Ovary (tissue), 9 donors: ENCODE results near the gene RNF123. TPM values are rescaled to one million over a fixed set of nuclear protein-coding genes. Genes with fewer than 3 reads are reported as not detected.
A peak's percentile ranks its signal among the peaks of the same experiment; 100 is the strongest.

ENCODE experiments used
- DNase-seq, 5 donors: peaks; one replicate each; pipeline ENCODE4 v3.0.0-alpha.2; 2019 to 2020
- H3K27ac ChIP-seq, 2 donors: fragments of 200-600 bp; one replicate each; pipeline versions ENCODE4 v1.5.1 to v1.8.0; 2019 to 2022
- H3K27me3 ChIP-seq: fragments of 200-600 bp; one replicate; pipeline ENCODE4 v1.8.0; 2022
- H3K36me3 ChIP-seq: fragments of 200-600 bp; sonication (generic); one replicate; pipeline ENCODE4 v1.5.1; 2019
- H3K4me1 ChIP-seq: one replicate; pipeline ENCODE4 v1.8.1; 2013; ENCODE audit warnings: mild to moderate bottlenecking, moderate library complexity; ENCODE audit not compliant: insufficient read depth
- H3K4me3 ChIP-seq: fragments of 200-600 bp; sonication (generic); one replicate; pipeline ENCODE4 v1.5.1; 2017
- H3K9me3 ChIP-seq, 2 donors: fragments of 200-600 bp in 1 of 2; sonication (generic) in 1 of 2; one replicate each; pipeline versions ENCODE4 v1.5.1 to v1.8.1; 2013 to 2019; ENCODE audit warnings: mild to moderate bottlenecking in 1 of 2, moderate library complexity in 1 of 2
- EP300 ChIP-seq: sonication (generic); formaldehyde crosslinking; IDR thresholded peaks from one replicate; pipeline ENCODE4 v1.6.1; 2017; ENCODE audit warnings: antibody characterized with exemption
- POLR2A ChIP-seq: fragments of 450-650 bp; IDR thresholded peaks from one replicate; pipeline ENCODE4 v1.6.1; 2017; ENCODE audit warnings: antibody characterized with exemption, mild to moderate bottlenecking, moderate library complexity
- WGBS, 3 donors: extraction: QIAGEN DNeasy Blood & Tissue Kit in 1 of 3; methylation state at CpG; one replicate each; pipeline versions ENCODE4 v1.1.5 to v1.1.7; 2013 to 2017; 5-methylcytosine and 5-hydroxymethylcytosine counted together
- intact Hi-C, 4 donors: fragments of 100-400 bp; cut with DNase I; formaldehyde crosslinking; loops; one replicate each; pipeline versions ENCODE4 v1.11.0 to v1.15.1; 2022 to 2023
- polyA plus RNA-seq, 2 donors: library from polyadenylated mRNA; stranded (reverse); fragments of 200-250 nt in 1 of 2; fragments of 350-450 nt in 1 of 2; fragmentation: Illumina TruSeq in 1 of 2; extraction: RNeasy Lipid Tissue Mini Kit (QIAGEN cat#74804) in 1 of 2; gene quantifications; one replicate each; pipeline ENCODE4 v1.2.3, GENCODE V29; 2013 to 2014
- total RNA-seq, 7 donors: library from RNA; depleted of rRNA in 2 of 7; stranded (reverse); fragments of >200 nt in 2 of 7; fragmentation: NEBNext Ultra II Directional in 3 of 7; extraction: Animal tissue kit (Norgen Biotek cat#: 25700) in 3 of 7; gene quantifications; one replicate each; pipeline versions ENCODE4 v1.1.0 to v1.2.4, GENCODE V29; 2016 to 2023
- TF ChIP-seq, protein P1 (sequence below), 3 donors: fragments of 450-650 bp in 2 of 3; fragments of 200-600 bp in 1 of 3; IDR thresholded peaks; one replicate each; pipeline versions ENCODE4 v1.5.1 to v1.8.0; 2016 to 2022; ENCODE audit warnings: antibody characterized with exemption in 3 of 3, mild to moderate bottlenecking in 1 of 3
- donor health status: DM: no; HTN: no; CAD: no; lungs with moderate emphysema.
- donor health status: DM: no; HTN: no; CAD: no.
- donor health status: Bipolar disorder and iron deficiency.
- donor health status: DM: yes; HTN: yes; CAD: no.
- donor health status: DM: no; HTN: no; CAD: no.
- donor health status: DM: yes; HTN: yes; CAD: no.

The RNF123 gene
- total and polyA plus RNA-seq, 9 donors, result 15.9 to 37.6 (median 24.0) TPM

DNA sequence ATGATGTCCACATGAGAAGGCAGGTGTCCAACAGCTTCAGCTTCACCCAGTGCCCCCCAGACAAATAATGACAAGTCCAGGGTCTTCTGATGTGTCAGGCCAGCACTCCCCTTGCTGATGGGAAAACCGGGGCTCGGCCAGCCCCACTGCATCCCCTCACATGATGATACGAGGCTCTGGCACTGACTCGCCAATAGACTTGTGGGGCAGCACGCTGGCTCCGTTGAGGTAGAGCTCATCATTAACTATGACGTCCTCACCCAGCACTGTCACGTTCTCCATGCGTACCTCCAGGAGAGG, 32.2 kb downstream of the RNF123 start:
- 63 to 70% (median 65%) methylated on average over 8 to 9 of the region's 9 CpGs for WGBS, 3 donors
- intact Hi-C loops, result loop anchor here in 1 of 4 donors (5.0 kb wide), 1 partner anchor 66 kb away; the partner anchor contains the start of gene IP6K1
- Histone ChIP-seq H3K4me1 (peaks cover 14% of the 10 kb centered on the region), H3K27ac (no peak overlapping the region), H3K4me3 (no peak overlapping the region), H3K27me3 (no peaks in the 10 kb centered on the region), H3K9me3 (no peaks in the 10 kb centered on the region), H3K36me3 (no peaks in the 10 kb centered on the region)
- DNase-seq, result peak in 1 of 5 donors; percentile 18
- TF ChIP-seq EP300 (no peak), POLR2A (no peak)
- TF ChIP-seq, protein P1, sequence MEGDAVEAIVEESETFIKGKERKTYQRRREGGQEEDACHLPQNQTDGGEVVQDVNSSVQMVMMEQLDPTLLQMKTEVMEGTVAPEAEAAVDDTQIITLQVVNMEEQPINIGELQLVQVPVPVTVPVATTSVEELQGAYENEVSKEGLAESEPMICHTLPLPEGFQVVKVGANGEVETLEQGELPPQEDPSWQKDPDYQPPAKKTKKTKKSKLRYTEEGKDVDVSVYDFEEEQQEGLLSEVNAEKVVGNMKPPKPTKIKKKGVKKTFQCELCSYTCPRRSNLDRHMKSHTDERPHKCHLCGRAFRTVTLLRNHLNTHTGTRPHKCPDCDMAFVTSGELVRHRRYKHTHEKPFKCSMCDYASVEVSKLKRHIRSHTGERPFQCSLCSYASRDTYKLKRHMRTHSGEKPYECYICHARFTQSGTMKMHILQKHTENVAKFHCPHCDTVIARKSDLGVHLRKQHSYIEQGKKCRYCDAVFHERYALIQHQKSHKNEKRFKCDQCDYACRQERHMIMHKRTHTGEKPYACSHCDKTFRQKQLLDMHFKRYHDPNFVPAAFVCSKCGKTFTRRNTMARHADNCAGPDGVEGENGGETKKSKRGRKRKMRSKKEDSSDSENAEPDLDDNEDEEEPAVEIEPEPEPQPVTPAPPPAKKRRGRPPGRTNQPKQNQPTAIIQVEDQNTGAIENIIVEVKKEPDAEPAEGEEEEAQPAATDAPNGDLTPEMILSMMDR (IDR thresholded peaks at IDR 0.05), result no peak

DNA sequence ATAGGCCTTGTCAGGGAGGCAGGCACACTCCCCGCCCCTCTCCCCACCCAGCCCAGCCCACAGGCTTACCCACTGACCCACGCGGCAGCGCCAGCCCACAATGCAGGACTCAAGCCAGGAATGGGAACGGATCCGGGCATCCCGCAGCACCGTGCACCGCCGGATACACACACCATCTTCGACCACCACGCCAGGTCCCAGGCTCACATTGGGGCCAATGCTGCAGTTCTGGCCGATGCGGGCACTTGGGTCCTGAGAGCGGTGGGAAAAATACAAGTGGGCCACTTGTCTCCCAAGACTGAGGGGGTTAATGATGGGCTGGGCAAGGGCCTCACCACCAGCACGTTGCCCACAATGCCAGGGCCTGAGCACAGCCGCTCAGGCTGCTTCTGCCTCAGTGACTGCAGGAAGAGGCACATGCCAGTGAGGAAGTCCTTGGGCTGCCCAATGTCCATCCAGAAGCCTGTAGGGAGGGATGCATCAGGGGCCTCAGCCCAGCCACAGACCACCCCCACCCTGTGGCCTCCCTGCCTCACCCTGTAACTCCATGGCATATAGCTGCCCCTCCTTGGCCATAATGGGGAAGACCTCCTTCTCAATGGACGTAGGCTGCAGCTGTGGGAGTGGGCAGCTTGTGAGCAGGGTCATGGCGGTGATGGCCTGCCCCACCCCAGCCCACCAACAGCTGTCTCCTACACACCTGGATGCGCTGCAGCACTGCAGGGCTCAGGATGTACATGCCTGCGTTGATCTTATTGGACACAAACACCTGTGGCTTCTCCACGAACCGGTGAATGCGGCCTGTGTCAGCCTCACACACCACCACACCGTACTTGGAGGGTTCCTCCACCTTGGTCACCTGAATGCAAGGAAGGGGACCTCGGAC, 32.8 kb downstream of the RNF123 start:
- no peaks in the 10 kb centered on the region for H3K9me3 ChIP-seq
- H3K4me1 ChIP-seq, result peaks cover 14% of the 10 kb centered on the region
- H3K4me3 ChIP-seq, result no peak overlapping the region
- DNase-seq, result peak in 3 of 5 donors; percentile 27 to 48 (median 40)
- no peak for TF ChIP-seq EP300
- TF ChIP-seq, protein P1 (IDR thresholded peaks at IDR 0.05), result no peak
- no peak for TF ChIP-seq POLR2A
- H3K36me3 ChIP-seq, result no peaks in the 10 kb centered on the region
- intact Hi-C loops, result loop anchor here in 2 of 4 donors (2.0 to 5.0 kb wide), 2 partner anchors 65 kb away; partner anchors contain the start of gene IP6K1 (in 2 of the 2)
- H3K27ac ChIP-seq, result no peak overlapping the region
- no peaks in the 10 kb centered on the region for H3K27me3 ChIP-seq
- WGBS, 3 donors, result 72 to 78% (median 77%) methylated on average over 26 of the region's 26 CpGs

DNA sequence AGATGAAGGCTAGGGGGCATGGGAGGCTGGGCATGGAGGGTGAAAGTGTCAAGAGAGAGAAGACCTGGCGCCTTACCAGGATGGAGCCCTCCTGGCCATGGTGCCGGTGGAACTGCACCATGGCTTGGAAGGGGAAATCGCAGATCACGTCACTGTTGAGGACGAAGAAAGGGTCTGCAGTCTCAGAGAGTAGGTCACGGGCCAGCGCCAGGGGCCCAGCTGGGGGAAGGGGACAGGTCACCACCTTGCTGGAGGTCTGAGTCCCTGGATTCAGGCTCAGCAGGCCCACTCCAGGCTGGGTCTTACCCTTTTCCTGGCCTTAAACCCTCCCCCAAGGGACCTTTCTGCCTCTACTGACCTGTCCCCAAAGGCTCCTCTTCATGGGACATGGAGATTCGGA, 33.5 kb downstream of the RNF123 start:
- Histone ChIP-seq H3K4me3 (peak overlapping the region; percentile 96), H3K27ac (peak overlapping the region in 1 of 2 donors; percentile 87), H3K36me3 (no peaks in the 10 kb centered on the region), H3K4me1 (peaks cover 14% of the 10 kb centered on the region), H3K9me3 (no peaks in the 10 kb centered on the region), H3K27me3 (no peaks in the 10 kb centered on the region)
- peak in 2 of 5 donors; percentile 39 to 47 for DNase-seq
- intact Hi-C loops, result loop anchor here in 2 of 4 donors (2.0 to 5.0 kb wide), 2 partner anchors 64 kb away; partner anchors contain the start of gene IP6K1 (in 2 of the 2)
- 53 to 62% (median 56%) methylated on average over 8 of the region's 8 CpGs for WGBS, 3 donors
- TF ChIP-seq, protein P1 (IDR thresholded peaks at IDR 0.05), result no peak
- no peak for TF ChIP-seq POLR2A
- no peak for TF ChIP-seq EP300

DNA sequence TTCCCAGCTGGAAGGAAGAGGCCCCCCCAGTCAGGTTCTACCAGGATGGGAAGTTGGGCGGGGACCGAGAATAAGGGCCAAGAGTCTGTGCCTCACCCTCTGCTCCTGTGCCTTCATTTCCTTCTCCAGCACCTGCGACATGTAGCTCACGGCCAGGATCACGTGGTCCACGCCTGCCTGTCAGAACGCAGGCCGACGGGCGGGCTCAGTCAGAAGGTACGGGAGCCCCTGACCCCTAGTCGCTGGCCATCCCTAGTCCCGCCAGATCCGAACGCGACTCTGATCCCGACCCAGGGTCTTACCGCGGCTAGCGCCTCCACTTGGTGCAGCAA, 33.9 kb downstream of the RNF123 start:
- intact Hi-C loops, result loop anchor here in 2 of 4 donors (2.0 to 5.0 kb wide), 2 partner anchors 64 kb away; partner anchors contain the start of gene IP6K1 (in 2 of the 2)
- TF ChIP-seq, protein P1 (IDR thresholded peaks at IDR 0.05), result no peak
- no peak for TF ChIP-seq EP300
- TF ChIP-seq POLR2A, result no peak
- DNase-seq, result peak; percentile 51 to 65 (median 60)
- 0 to 1% (median 0%) methylated on average over 20 of the region's 20 CpGs for WGBS, 3 donors
- H3K9me3 ChIP-seq, result no peaks in the 10 kb centered on the region
- H3K36me3 ChIP-seq, result no peaks in the 10 kb centered on the region
- peak overlapping the region; percentile 96 for H3K4me3 ChIP-seq
- peak overlapping the region; percentile 68 to 87 for H3K27ac ChIP-seq
- no peaks in the 10 kb centered on the region for H3K27me3 ChIP-seq
- H3K4me1 ChIP-seq, result peaks cover 12% of the 10 kb centered on the region
